ENCODE results near the gene RNF217.
"Not testable (repeated sequence)": the region's sequence is repeated elsewhere in the genome, so short reads cannot be mapped to it uniquely, and the experiment has no call there.

RNF217 gene

GRCh38 chr6:125066140-125066539 lies 103.9 kb downstream of the RNF217 start:
- no peak for DNase-seq

- peak; percentile 37 for DNase-seq
Measured at GRCh38 chr6:125066964-125067363, 104.7 kb downstream of the RNF217 start.

GRCh38 chr6:125067552-125067951 lies 105.3 kb downstream of the RNF217 start:
- DNase-seq = no peak

GRCh38 chr6:125073071-125073470 lies 110.8 kb downstream of the RNF217 start:
- DNase-seq = no peak

- DNase-seq = no peak
Measured at GRCh38 chr6:125074120-125074519, 111.9 kb downstream of the RNF217 start.

- not testable (repeated sequence) for DNase-seq
Measured at GRCh38 chr6:125075073-125075472, 112.8 kb downstream of the RNF217 start.

GRCh38 chr6:125075741-125076481 lies 113.7 kb downstream of the RNF217 start:
- DNase-seq = no peak

- no peak for DNase-seq
Measured at GRCh38 chr6:125076482-125076742, 114.2 kb downstream of the RNF217 start.

- peak; percentile 56 for DNase-seq
Measured at GRCh38 chr6:125077453-125077852, 115.2 kb downstream of the RNF217 start.

GRCh38 chr6:125078602-125079321 lies 116.5 kb downstream of the RNF217 start:
- DNase-seq = no peak

- DNase-seq = no peak
Measured at GRCh38 chr6:125082908-125083683, 120.9 kb downstream of the RNF217 start.

- no peak for DNase-seq
Measured at GRCh38 chr6:125083684-125083990, 121.4 kb downstream of the RNF217 start.

- no peak for DNase-seq
Measured at GRCh38 chr6:125086716-125087115, 124.5 kb downstream of the RNF217 start.

GRCh38 chr6:125088963-125089362 lies 126.7 kb downstream of the RNF217 start:
- no peak for DNase-seq

- DNase-seq = peak; percentile 54
Measured at GRCh38 chr6:125094563-125094962, 132.3 kb downstream of the RNF217 start.

- peak; percentile 76 for DNase-seq
Measured at GRCh38 chr6:125095580-125096301, 133.5 kb downstream of the RNF217 start.

GRCh38 chr6:125097186-125097585 lies 134.9 kb downstream of the RNF217 start:
- no peak for DNase-seq

- no peak for DNase-seq
Measured at GRCh38 chr6:125098253-125098652, 136.0 kb downstream of the RNF217 start.

GRCh38 chr6:125099211-125100073 lies 137.2 kb downstream of the RNF217 start:
- DNase-seq = peak; percentile 74

GRCh38 chr6:125100074-125100652 lies 137.9 kb downstream of the RNF217 start:
- DNase-seq = no peak

GRCh38 chr6:125101128-125101527 lies 138.9 kb downstream of the RNF217 start:
- DNase-seq = no peak

- DNase-seq = peak; percentile 76
Measured at GRCh38 chr6:125101631-125102030, 139.4 kb downstream of the RNF217 start.

Data from fibroblast of skin of back (primary cell).